ENCODE measurements around the gene BARX1.

Gene BARX1

DNA sequence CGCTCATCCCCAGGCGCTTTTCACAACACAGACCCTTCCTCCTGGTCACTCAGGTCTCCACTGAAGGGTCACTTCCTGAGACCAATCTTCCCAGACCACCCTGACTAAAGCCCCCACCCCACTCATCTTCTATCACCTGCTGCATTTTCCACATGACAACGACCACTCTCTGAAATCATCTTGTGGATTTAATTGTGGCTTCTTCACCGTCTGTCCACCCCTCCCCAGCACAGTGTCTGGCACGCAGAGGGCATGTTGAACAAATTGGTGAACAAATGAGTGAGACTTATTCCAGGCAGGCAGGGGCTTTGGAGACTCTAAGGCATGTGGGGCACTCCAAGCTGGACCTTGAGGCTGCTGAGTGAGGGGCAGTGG, 8.8 kb downstream of the BARX1 start:
- Histone ChIP-seq H3K9me3 (ENCODE audit: insufficient read depth, low read length) (no peaks in the 10 kb centered on the region), H3K9ac (ENCODE audit: low read length) (no peak overlapping the region), H4K20me1 (ENCODE audit: insufficient read depth, low read length) (no peaks in the 10 kb centered on the region), H3K36me3 (replicated peaks; ENCODE audit: low read depth, low read length) (no peaks in the 10 kb centered on the region), H2AFZ (ENCODE audit: low read depth, low read length) (no peak overlapping the region), H3K79me2 (ENCODE audit: low read length) (no peaks in the 10 kb centered on the region), H3K4me3 (ENCODE audit: low read length) (no peak overlapping the region), H3K27me3 (ENCODE audit: low read depth, low read length) (peaks cover 20% of the 10 kb centered on the region), H3K4me1 (ENCODE audit: low read length) (no peaks in the 10 kb centered on the region), H3K4me2 (ENCODE audit: low read length) (no peak overlapping the region), H3K27ac (ENCODE audit: low read length) (no peak overlapping the region)
- TF ChIP-seq, protein P1, sequence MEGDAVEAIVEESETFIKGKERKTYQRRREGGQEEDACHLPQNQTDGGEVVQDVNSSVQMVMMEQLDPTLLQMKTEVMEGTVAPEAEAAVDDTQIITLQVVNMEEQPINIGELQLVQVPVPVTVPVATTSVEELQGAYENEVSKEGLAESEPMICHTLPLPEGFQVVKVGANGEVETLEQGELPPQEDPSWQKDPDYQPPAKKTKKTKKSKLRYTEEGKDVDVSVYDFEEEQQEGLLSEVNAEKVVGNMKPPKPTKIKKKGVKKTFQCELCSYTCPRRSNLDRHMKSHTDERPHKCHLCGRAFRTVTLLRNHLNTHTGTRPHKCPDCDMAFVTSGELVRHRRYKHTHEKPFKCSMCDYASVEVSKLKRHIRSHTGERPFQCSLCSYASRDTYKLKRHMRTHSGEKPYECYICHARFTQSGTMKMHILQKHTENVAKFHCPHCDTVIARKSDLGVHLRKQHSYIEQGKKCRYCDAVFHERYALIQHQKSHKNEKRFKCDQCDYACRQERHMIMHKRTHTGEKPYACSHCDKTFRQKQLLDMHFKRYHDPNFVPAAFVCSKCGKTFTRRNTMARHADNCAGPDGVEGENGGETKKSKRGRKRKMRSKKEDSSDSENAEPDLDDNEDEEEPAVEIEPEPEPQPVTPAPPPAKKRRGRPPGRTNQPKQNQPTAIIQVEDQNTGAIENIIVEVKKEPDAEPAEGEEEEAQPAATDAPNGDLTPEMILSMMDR (IDR thresholded peaks at IDR 0.05; ENCODE audit: low read depth, low read length): no peak
- no peak for TF ChIP-seq EZH2phosphoT487 (IDR thresholded peaks at IDR 0.05; ENCODE audit: low read depth)

DNA sequence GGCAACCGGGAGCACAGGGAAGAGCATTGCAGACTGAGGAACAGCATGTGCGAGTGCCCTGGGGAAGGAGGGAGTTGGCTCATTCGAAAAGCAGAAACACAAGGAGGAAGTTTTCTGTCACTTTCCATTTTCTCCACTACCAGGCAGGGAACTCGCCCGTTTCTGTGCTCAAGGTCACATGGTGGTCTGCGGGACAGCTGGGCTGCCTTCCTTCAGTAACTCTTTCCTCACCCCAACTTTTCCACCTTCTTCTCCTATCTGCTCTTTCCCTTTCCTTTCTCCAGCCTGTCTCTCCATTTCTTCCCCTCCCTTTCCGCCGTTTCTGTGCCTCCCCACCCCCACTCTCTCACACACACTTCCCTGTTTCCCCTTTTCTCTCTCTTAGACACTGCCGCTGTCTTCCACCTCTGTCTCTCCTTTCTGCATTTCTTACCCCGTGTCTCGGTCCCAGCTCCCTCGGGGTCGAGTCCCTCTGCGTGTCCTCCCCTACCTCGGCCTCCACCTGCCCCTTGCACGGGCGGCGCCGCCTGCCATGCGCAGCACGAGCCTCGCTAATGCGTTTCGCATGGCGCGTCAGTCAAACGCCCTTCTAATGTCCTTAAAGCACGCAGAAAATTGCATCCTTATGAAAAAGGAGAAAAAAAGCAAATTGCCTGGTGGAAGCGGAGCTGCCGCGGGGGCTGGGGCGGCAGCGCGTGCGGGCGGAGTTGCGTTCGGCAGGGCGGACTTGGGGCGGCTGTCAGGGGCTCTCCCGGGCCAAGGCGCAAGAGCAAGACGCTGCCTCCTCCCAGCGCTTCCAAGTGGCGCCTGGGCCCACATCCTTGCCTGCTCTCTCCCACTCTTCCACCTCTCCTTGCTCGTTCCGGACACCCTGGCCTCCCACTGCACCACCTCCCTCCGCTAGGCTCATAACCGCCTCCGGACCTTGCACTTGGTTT, 9.5 kb downstream of the BARX1 start:
- no peaks in the 10 kb centered on the region for H3K79me2 ChIP-seq (ENCODE audit: low read length)
- H3K4me2 ChIP-seq (ENCODE audit: low read length): no peak overlapping the region
- no peaks in the 10 kb centered on the region for H3K36me3 ChIP-seq (replicated peaks; ENCODE audit: low read depth, low read length)
- H3K27ac ChIP-seq (ENCODE audit: low read length): no peak overlapping the region
- TF ChIP-seq, protein P1 (IDR thresholded peaks at IDR 0.05; ENCODE audit: low read depth, low read length): no peak
- TF ChIP-seq EZH2phosphoT487 (IDR thresholded peaks at IDR 0.05; ENCODE audit: low read depth): no peak
- no peak overlapping the region for H3K9ac ChIP-seq (ENCODE audit: low read length)
- no peaks in the 10 kb centered on the region for H3K4me1 ChIP-seq (ENCODE audit: low read length)
- no peak overlapping the region for H2AFZ ChIP-seq (ENCODE audit: low read depth, low read length)
- no peaks in the 10 kb centered on the region for H4K20me1 ChIP-seq (ENCODE audit: insufficient read depth, low read length)
- H3K9me3 ChIP-seq (ENCODE audit: insufficient read depth, low read length): no peaks in the 10 kb centered on the region
- H3K27me3 ChIP-seq (ENCODE audit: low read depth, low read length): peaks cover 20% of the 10 kb centered on the region
- no peak overlapping the region for H3K4me3 ChIP-seq (ENCODE audit: low read length)

GRCh38 chr9:93944011-93944410, 11.1 kb downstream of the BARX1 start:
- H3K27me3 ChIP-seq (ENCODE audit: low read depth, low read length): peaks cover 20% of the 10 kb centered on the region
- no peak overlapping the region for H3K4me2 ChIP-seq (ENCODE audit: low read length)
- H3K4me3 ChIP-seq (ENCODE audit: low read length): no peak overlapping the region
- no peaks in the 10 kb centered on the region for H4K20me1 ChIP-seq (ENCODE audit: insufficient read depth, low read length)
- H3K36me3 ChIP-seq (replicated peaks; ENCODE audit: low read depth, low read length): no peaks in the 10 kb centered on the region
- H3K79me2 ChIP-seq (ENCODE audit: low read length): no peaks in the 10 kb centered on the region
- H2AFZ ChIP-seq (ENCODE audit: low read depth, low read length): no peak overlapping the region
- no peaks in the 10 kb centered on the region for H3K9me3 ChIP-seq (ENCODE audit: insufficient read depth, low read length)
- TF ChIP-seq, protein P1 (IDR thresholded peaks at IDR 0.05; ENCODE audit: low read depth, low read length): no peak
- TF ChIP-seq EZH2phosphoT487 (IDR thresholded peaks at IDR 0.05; ENCODE audit: low read depth): no peak
- H3K9ac ChIP-seq (ENCODE audit: low read length): no peak overlapping the region
- H3K27ac ChIP-seq (ENCODE audit: low read length): no peak overlapping the region
- H3K4me1 ChIP-seq (ENCODE audit: low read length): no peaks in the 10 kb centered on the region

DNA sequence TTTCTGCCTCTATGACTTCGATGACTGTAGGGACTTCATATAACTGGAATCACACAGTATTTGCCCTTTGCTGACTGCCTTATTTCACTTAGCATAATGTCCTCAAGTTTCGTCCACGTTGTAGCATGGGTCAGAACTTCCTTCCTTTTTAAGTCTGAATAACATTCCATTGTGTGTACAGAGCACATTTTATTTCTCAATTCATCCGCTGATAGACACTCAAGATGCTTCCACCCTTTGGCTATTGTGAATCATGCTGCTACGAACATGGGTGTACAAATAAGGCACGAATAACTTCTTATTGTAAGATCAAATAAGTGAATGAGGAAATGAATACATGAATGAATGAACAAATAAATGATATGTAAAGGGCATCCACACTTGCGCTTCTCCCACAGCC, 13.0 kb downstream of the BARX1 start:
- H2AFZ ChIP-seq (ENCODE audit: low read depth, low read length): no peak overlapping the region
- H3K4me3 ChIP-seq (ENCODE audit: low read length): no peak overlapping the region
- no peaks in the 10 kb centered on the region for H4K20me1 ChIP-seq (ENCODE audit: insufficient read depth, low read length)
- H3K4me2 ChIP-seq (ENCODE audit: low read length): no peak overlapping the region
- H3K27me3 ChIP-seq (ENCODE audit: low read depth, low read length): peaks cover 20% of the 10 kb centered on the region
- no peaks in the 10 kb centered on the region for H3K79me2 ChIP-seq (ENCODE audit: low read length)
- no peak overlapping the region for H3K27ac ChIP-seq (ENCODE audit: low read length)
- no peak overlapping the region for H3K9ac ChIP-seq (ENCODE audit: low read length)
- TF ChIP-seq EZH2phosphoT487 (IDR thresholded peaks at IDR 0.05; ENCODE audit: low read depth): no peak
- TF ChIP-seq, protein P1 (IDR thresholded peaks at IDR 0.05; ENCODE audit: low read depth, low read length): no peak
- no peaks in the 10 kb centered on the region for H3K4me1 ChIP-seq (ENCODE audit: low read length)
- H3K36me3 ChIP-seq (replicated peaks; ENCODE audit: low read depth, low read length): no peaks in the 10 kb centered on the region
- no peaks in the 10 kb centered on the region for H3K9me3 ChIP-seq (ENCODE audit: insufficient read depth, low read length)

Data from OCI-LY3 (cell line).